HEK293 (cell line): Measurements from ENCODE around the gene SHROOM3.
A peak's percentile ranks its signal among the peaks of the same experiment; 100 is the strongest.

ENCODE experiments used
- GLIS2 ChIP-seq: fragments of 450-650 bp; formaldehyde crosslinking; IDR thresholded peaks from 2 replicates; pipeline ENCODE4 v1.5.1; 2016; ENCODE audit warnings: missing biosample characterization, missing genetic modification characterization
- HIC1 ChIP-seq: fragments of 450-650 bp; formaldehyde crosslinking; IDR thresholded peaks from 2 replicates; pipeline ENCODE4 v1.5.1; 2016; ENCODE audit warnings: missing biosample characterization, missing genetic modification characterization
- ZBTB7A ChIP-seq: fragments of 450-650 bp; formaldehyde crosslinking; IDR thresholded peaks from 2 replicates; pipeline ENCODE4 v1.5.1; 2016; ENCODE audit warnings: low read depth, missing biosample characterization, missing genetic modification characterization
- ZEB2 ChIP-seq: fragments of 450-650 bp; formaldehyde crosslinking; IDR thresholded peaks from 2 replicates; pipeline ENCODE4 v1.5.1; 2016; ENCODE audit warnings: missing biosample characterization, missing genetic modification characterization
- ZNF138 ChIP-seq: fragments of 450-650 bp; formaldehyde crosslinking; IDR thresholded peaks from 2 replicates; pipeline ENCODE4 v1.5.1; 2016; ENCODE audit warnings: missing biosample characterization, missing genetic modification characterization, borderline replicate concordance
- ZNF202 ChIP-seq: fragments of 450-650 bp; formaldehyde crosslinking; IDR thresholded peaks from 2 replicates; pipeline ENCODE4 v1.5.1; 2016; ENCODE audit warnings: missing biosample characterization, missing genetic modification characterization, borderline replicate concordance
- ZNF223 ChIP-seq: fragments of 450-650 bp; formaldehyde crosslinking; IDR thresholded peaks from 2 replicates; pipeline ENCODE4 v1.5.1; 2016; ENCODE audit warnings: missing biosample characterization, missing genetic modification characterization
- ZNF335 ChIP-seq: fragments of 450-650 bp; formaldehyde crosslinking; conservative IDR thresholded peaks from 2 replicates; pipeline ENCODE4 v1.5.1; 2016; ENCODE audit warnings: missing biosample characterization, missing genetic modification characterization
- ZNF354C ChIP-seq: fragments of 450-650 bp; formaldehyde crosslinking; IDR thresholded peaks from 2 replicates; pipeline ENCODE4 v1.5.1; 2016; ENCODE audit warnings: missing biosample characterization, missing genetic modification characterization, low read depth, borderline replicate concordance
- ZNF416 ChIP-seq: fragments of 450-650 bp; formaldehyde crosslinking; IDR thresholded peaks from 2 replicates; pipeline ENCODE4 v1.5.1; 2016; ENCODE audit warnings: missing biosample characterization, missing genetic modification characterization
- ZNF433 ChIP-seq: fragments of 450-650 bp; formaldehyde crosslinking; IDR thresholded peaks from 2 replicates; pipeline ENCODE4 v1.5.1; 2016; ENCODE audit warnings: missing biosample characterization, missing genetic modification characterization, low read depth
- ZNF530 ChIP-seq: fragments of 450-650 bp; formaldehyde crosslinking; IDR thresholded peaks from 2 replicates; pipeline ENCODE4 v1.5.1; 2016; ENCODE audit warnings: low read depth, missing biosample characterization, missing genetic modification characterization
- ZNF654 ChIP-seq: fragments of 450-650 bp; formaldehyde crosslinking; IDR thresholded peaks from 2 replicates; pipeline ENCODE4 v1.5.1; 2016; ENCODE audit warnings: low read depth, missing biosample characterization, missing genetic modification characterization
- ZSCAN30 ChIP-seq: fragments of 450-650 bp; IDR thresholded peaks from 2 replicates; pipeline ENCODE4 v1.5.1; 2018; ENCODE audit warnings: missing biosample characterization, mild to moderate bottlenecking, missing genetic modification characterization, moderate library complexity
- ZSCAN4 ChIP-seq: fragments of 450-650 bp; formaldehyde crosslinking; IDR thresholded peaks from 2 replicates; pipeline ENCODE4 v1.5.1; 2017; ENCODE audit warnings: missing biosample characterization, missing genetic modification characterization
- ZXDB ChIP-seq: fragments of 450-650 bp; formaldehyde crosslinking; IDR thresholded peaks from 2 replicates; pipeline ENCODE4 v1.5.1; 2016; ENCODE audit warnings: missing biosample characterization, missing genetic modification characterization
- TF ChIP-seq, protein P1 (sequence below): fragments of 450-650 bp; formaldehyde crosslinking; IDR thresholded peaks from 2 replicates; pipeline ENCODE4 v1.5.1; 2016; ENCODE audit warnings: missing biosample characterization, missing genetic modification characterization
- TF ChIP-seq, protein P2 (sequence below): fragments of 450-650 bp; formaldehyde crosslinking; conservative IDR thresholded peaks from 2 replicates; pipeline ENCODE4 v1.5.1; 2016; ENCODE audit warnings: low read depth, missing biosample characterization, missing genetic modification characterization

The SHROOM3 gene

GRCh38 chr4:76748649-76749048 lies 313.6 kb downstream of the SHROOM3 start (continued):
- TF ChIP-seq, protein P1, sequence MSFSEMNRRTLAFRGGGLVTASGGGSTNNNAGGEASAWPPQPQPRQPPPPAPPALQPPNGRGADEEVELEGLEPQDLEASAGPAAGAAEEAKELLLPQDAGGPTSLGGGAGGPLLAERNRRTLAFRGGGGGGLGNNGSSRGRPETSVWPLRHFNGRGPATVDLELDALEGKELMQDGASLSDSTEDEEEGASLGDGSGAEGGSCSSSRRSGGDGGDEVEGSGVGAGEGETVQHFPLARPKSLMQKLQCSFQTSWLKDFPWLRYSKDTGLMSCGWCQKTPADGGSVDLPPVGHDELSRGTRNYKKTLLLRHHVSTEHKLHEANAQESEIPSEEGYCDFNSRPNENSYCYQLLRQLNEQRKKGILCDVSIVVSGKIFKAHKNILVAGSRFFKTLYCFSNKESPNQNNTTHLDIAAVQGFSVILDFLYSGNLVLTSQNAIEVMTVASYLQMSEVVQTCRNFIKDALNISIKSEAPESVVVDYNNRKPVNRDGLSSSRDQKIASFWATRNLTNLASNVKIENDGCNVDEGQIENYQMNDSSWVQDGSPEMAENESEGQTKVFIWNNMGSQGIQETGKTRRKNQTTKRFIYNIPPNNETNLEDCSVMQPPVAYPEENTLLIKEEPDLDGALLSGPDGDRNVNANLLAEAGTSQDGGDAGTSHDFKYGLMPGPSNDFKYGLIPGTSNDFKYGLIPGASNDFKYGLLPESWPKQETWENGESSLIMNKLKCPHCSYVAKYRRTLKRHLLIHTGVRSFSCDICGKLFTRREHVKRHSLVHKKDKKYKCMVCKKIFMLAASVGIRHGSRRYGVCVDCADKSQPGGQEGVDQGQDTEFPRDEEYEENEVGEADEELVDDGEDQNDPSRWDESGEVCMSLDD (tag by site-specific recombination), result no peak
- TF ChIP-seq ZSCAN30, result no peak
- no peak for TF ChIP-seq ZEB2
- TF ChIP-seq ZNF354C, result no peak
- TF ChIP-seq, protein P2, sequence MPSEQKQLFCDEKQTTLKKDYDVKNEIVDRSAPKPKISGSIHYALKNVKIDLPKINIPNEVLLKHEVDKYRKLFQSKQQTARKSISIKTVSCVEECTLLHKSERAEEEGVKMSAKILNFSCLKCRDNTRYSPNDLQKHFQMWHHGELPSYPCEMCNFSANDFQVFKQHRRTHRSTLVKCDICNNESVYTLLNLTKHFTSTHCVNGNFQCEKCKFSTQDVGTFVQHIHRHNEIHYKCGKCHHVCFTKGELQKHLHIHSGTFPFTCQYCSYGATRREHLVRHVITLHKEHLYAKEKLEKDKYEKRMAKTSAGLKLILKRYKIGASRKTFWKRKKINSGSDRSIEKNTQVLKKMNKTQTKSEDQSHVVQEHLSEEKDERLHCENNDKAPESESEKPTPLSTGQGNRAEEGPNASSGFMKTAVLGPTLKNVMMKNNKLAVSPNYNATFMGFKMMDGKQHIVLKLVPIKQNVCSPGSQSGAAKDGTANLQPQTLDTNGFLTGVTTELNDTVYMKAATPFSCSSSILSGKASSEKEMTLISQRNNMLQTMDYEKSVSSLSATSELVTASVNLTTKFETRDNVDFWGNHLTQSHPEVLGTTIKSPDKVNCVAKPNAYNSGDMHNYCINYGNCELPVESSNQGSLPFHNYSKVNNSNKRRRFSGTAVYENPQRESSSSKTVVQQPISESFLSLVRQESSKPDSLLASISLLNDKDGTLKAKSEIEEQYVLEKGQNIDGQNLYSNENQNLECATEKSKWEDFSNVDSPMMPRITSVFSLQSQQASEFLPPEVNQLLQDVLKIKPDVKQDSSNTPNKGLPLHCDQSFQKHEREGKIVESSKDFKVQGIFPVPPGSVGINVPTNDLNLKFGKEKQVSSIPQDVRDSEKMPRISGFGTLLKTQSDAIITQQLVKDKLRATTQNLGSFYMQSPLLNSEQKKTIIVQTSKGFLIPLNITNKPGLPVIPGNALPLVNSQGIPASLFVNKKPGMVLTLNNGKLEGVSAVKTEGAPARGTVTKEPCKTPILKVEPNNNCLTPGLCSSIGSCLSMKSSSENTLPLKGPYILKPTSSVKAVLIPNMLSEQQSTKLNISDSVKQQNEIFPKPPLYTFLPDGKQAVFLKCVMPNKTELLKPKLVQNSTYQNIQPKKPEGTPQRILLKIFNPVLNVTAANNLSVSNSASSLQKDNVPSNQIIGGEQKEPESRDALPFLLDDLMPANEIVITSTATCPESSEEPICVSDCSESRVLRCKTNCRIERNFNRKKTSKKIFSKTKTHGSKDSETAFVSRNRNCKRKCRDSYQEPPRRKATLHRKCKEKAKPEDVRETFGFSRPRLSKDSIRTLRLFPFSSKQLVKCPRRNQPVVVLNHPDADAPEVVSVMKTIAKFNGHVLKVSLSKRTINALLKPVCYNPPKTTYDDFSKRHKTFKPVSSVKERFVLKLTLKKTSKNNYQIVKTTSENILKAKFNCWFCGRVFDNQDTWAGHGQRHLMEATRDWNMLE (tag by site-specific recombination), result no peak
- TF ChIP-seq ZNF138 (tag by site-specific recombination), result no peak
- no peak for TF ChIP-seq ZNF416 (tag by site-specific recombination)
- no peak for TF ChIP-seq ZNF433 (tag by site-specific recombination)
- TF ChIP-seq ZNF654 (tag by site-specific recombination), result peak; percentile 72
- peak; percentile 39; the same call in 1 of the 2 replicates for TF ChIP-seq ZNF335 (tag by site-specific recombination)
- no peak for TF ChIP-seq ZNF202 (tag by site-specific recombination)
- no peak for TF ChIP-seq ZSCAN4 (tag by site-specific recombination)
- no peak for TF ChIP-seq ZNF223 (tag by site-specific recombination)
- no peak for TF ChIP-seq ZNF530
- TF ChIP-seq ZXDB (tag by site-specific recombination), result 0 out of 2 replicates have a peak, but pooled peaks have one; percentile 29
- TF ChIP-seq HIC1, result no peak
- TF ChIP-seq GLIS2 (tag by site-specific recombination), result no peak
- no peak for TF ChIP-seq ZBTB7A (tag by site-specific recombination)
